GM06990 (cell line): ENCODE results near the gene E2F3.
A peak's percentile ranks its signal among the peaks of the same experiment; 100 is the strongest.

Experiments
- DNase-seq: peaks from one replicate; pipeline ENCODE4 v3.0.0-alpha.2; 2011; ENCODE audit not compliant: insufficient read length; ENCODE audit errors: extremely low read depth
- H3K27me3 ChIP-seq: replicated peaks from 2 replicates; pipeline ENCODE4 v1.6.0; 2011; ENCODE audit warnings: low read length; ENCODE audit not compliant: control insufficient read depth, insufficient read depth
- H3K36me3 ChIP-seq: 2 replicates; pipeline ENCODE4 v1.5.1; 2011; ENCODE audit warnings: low read length; ENCODE audit not compliant: control insufficient read depth, insufficient read depth
- H3K4me3 ChIP-seq: replicated peaks from 2 replicates; pipeline ENCODE4 v1.5.1; 2011; ENCODE audit warnings: low read depth, mild to moderate bottlenecking, control low read depth, low read length
- TF ChIP-seq, protein P1 (sequence below): IDR thresholded peaks from 2 replicates; pipeline ENCODE4 v1.5.1; 2011; ENCODE audit warnings: low read length, control low read depth, mild to moderate bottlenecking, inconsistent platforms; ENCODE audit not compliant: insufficient read depth, poor library complexity, severe bottlenecking

E2F3 gene

DNA sequence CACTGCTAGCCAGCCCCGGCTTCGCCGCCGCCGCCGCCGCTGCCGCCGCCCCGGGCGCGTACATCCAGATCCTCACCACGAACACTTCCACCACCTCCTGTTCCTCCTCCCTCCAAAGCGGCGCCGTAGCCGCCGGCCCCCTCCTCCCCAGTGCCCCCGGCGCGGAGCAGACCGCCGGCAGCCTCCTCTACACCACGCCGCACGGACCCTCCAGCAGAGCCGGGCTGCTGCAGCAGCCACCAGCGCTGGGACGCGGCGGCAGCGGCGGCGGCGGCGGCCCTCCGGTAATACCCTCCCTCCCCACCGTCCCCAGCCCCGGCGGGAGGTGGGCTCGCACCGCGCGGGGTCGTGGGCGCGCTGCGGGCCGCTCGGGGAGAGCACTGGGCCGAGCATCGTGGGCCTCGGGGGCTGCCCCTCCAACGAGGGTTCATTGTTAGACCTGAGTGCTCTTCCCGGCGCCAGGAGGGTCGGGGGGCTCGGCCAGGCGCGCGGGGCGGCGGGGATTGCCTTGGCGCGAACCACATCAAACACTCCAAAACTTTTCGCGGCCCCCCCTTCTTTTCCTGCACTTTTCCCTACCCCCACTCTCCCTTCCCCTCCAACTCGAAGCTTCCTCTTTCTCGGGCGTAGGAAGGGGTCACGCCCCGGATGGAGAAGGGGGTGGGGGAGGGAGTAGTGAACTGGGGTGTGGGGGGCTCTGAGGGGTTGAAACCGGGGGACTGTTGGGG is 827 bp downstream of the E2F3 start:
- no peak for DNase-seq
- peak overlapping the region; percentile 79 for H3K4me3 ChIP-seq
- H3K27me3 ChIP-seq: no peaks in the 10 kb centered on the region
- no peaks in the 10 kb centered on the region for H3K36me3 ChIP-seq
- TF ChIP-seq, protein P1, sequence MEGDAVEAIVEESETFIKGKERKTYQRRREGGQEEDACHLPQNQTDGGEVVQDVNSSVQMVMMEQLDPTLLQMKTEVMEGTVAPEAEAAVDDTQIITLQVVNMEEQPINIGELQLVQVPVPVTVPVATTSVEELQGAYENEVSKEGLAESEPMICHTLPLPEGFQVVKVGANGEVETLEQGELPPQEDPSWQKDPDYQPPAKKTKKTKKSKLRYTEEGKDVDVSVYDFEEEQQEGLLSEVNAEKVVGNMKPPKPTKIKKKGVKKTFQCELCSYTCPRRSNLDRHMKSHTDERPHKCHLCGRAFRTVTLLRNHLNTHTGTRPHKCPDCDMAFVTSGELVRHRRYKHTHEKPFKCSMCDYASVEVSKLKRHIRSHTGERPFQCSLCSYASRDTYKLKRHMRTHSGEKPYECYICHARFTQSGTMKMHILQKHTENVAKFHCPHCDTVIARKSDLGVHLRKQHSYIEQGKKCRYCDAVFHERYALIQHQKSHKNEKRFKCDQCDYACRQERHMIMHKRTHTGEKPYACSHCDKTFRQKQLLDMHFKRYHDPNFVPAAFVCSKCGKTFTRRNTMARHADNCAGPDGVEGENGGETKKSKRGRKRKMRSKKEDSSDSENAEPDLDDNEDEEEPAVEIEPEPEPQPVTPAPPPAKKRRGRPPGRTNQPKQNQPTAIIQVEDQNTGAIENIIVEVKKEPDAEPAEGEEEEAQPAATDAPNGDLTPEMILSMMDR: no peak

DNA sequence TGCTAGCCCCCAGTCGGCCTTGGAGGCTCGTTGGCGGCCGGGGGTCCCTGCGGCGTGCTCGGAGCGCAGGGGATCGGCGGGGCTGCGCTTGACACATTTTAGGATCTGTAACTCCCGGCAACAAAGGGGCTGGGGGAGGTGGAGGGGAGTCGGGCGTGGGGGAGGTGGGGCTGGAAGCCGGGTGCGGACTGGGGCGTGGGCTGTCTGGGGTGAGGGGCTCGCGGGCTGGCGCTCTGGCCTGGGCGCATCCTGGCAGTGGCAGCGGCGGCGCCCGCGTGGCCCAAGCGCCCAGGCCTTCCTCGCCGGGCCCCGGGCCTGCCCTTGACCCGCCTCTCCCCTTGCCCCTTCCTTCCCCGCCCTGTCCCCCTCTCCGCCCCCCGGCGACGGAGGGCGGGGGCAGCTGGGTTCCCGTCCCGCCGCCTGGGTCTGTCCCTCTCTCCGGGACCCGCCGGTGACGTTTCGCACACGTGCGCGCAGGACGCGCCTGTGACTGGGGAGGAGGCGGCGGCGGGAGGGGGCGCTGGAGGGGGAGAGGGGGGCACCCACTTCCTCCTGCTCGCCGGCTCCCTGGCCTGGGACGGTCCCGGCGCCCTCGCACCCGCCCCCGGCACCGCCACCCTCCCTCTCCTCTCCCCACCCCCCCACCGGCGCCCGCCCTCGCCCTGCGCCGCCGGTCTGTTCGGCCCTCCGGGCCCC is 1.5 kb downstream of the E2F3 start:
- DNase-seq: peak; percentile 96
- Histone ChIP-seq H3K4me3 (peak overlapping the region; percentile 79), H3K36me3 (no peaks in the 10 kb centered on the region), H3K27me3 (no peaks in the 10 kb centered on the region)
- TF ChIP-seq, protein P1: no peak

- Histone ChIP-seq H3K36me3 (no peaks in the 10 kb centered on the region), H3K4me3 (peak overlapping the region; percentile 79), H3K27me3 (no peaks in the 10 kb centered on the region)
- TF ChIP-seq, protein P1: no peak
- DNase-seq: no peak
Measured at GRCh38 chr6:20403766-20404640, 2.3 kb downstream of the E2F3 start.

DNA sequence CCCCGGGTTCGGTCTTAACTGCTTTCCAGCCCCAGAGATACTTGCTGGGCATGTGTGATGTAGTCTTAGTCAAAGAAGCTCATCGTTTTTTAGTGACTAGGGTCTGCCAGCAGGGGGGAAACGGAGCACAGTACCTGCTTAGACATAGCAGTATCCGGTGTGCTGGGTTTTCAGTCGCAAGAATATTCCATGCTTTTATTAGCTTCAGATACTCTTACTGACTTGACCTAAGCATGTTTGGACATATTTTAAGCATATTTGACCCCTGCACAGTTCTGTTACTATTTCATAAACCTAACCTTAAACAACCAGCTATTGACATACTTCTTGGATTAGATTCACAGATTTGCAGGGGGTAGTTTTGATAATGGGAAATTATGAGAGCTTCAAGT is 3.0 kb downstream of the E2F3 start:
- Histone ChIP-seq H3K27me3 (no peaks in the 10 kb centered on the region), H3K36me3 (no peaks in the 10 kb centered on the region), H3K4me3 (peak overlapping the region; percentile 79)
- TF ChIP-seq, protein P1: peak; percentile 68
- peak; percentile 46 for DNase-seq

DNA sequence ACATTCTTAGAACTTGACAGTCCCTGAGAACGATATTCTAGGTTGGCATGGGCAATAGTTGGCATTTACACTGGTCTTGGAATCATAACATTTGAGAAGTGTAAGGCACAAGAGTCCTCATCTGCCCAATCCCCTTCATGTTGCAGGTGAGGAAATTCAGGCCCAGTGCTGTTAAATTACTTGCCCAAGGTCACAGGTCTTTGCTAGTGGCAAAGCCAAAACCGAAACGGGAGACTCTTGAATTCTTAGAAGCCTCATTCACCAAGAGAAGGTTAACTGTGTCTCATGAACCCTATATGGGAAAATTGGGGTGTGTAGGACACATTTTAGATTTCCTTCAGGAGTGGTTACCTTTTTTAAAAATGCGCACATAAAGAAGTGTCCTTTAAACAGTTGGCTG is 7.2 kb downstream of the E2F3 start:
- peak overlapping the region; percentile 11 for H3K4me3 ChIP-seq
- TF ChIP-seq, protein P1: no peak

More for the DNA sequence above, 7.2 kb downstream of the E2F3 start:
- Histone ChIP-seq H3K27me3 (no peaks in the 10 kb centered on the region), H3K36me3 (no peaks in the 10 kb centered on the region; the same call in 1 of the 2 replicates)
- no peak for DNase-seq
